22Rv1 (cell line): Measurements from ENCODE around the gene HTRA1.

Experiments
- H3K27ac ChIP-seq: fragments of 450-650 bp; 2 replicates; pipeline ENCODE4 v1.5.1; 2017
- ZFX ChIP-seq: fragments of 450-650 bp; IDR thresholded peaks from 2 replicates; pipeline ENCODE4 v1.6.1; 2017; ENCODE audit warnings: antibody characterized with exemption, borderline replicate concordance
- TF ChIP-seq, protein P1 (sequence below): fragments of 450-650 bp; IDR thresholded peaks from 2 replicates; pipeline ENCODE4 v1.5.1; 2017; ENCODE audit warnings: mild to moderate bottlenecking

HTRA1 gene

GRCh38 chr10:122467701-122468100 lies 6.3 kb downstream of the HTRA1 start:
- H3K27ac ChIP-seq: no peak overlapping the region
- TF ChIP-seq, protein P1, sequence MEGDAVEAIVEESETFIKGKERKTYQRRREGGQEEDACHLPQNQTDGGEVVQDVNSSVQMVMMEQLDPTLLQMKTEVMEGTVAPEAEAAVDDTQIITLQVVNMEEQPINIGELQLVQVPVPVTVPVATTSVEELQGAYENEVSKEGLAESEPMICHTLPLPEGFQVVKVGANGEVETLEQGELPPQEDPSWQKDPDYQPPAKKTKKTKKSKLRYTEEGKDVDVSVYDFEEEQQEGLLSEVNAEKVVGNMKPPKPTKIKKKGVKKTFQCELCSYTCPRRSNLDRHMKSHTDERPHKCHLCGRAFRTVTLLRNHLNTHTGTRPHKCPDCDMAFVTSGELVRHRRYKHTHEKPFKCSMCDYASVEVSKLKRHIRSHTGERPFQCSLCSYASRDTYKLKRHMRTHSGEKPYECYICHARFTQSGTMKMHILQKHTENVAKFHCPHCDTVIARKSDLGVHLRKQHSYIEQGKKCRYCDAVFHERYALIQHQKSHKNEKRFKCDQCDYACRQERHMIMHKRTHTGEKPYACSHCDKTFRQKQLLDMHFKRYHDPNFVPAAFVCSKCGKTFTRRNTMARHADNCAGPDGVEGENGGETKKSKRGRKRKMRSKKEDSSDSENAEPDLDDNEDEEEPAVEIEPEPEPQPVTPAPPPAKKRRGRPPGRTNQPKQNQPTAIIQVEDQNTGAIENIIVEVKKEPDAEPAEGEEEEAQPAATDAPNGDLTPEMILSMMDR: no peak
- TF ChIP-seq ZFX: no peak

DNA sequence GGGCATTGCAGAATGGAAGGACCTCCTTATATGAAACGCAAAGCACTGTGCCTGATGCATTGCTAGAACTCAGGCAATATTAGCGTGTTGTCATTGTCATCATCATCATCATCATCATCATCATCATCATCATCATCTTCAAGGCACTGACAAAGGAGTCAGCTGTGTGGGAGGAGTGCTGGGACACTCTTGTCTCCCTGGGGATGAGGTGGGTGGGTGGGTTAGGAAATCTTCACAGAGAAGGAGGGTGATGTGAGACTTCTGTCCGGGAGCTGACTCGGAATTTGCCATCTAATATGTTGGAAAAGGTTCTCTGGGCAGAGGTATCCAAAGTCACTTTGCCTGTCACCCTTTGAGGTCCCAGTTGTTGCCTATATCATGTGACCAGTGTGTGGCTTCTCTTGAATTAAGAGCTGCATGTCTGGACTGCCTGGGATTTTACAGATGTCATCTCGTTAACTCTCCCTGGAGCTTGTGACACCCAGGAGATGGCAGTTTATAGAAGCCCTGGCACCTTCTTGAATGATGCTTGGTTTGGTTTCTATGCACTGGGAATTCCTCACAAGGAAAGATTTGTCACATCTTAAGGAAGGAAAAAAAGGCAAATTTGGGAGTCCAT lies 7.1 kb downstream of the HTRA1 start:
- TF ChIP-seq ZFX: no peak
- TF ChIP-seq, protein P1: no peak
- no peak overlapping the region for H3K27ac ChIP-seq

GRCh38 chr10:122468926-122469781 lies 7.8 kb downstream of the HTRA1 start:
- H3K27ac ChIP-seq: no peak overlapping the region
- TF ChIP-seq, protein P1: no peak
- TF ChIP-seq ZFX: no peak

DNA sequence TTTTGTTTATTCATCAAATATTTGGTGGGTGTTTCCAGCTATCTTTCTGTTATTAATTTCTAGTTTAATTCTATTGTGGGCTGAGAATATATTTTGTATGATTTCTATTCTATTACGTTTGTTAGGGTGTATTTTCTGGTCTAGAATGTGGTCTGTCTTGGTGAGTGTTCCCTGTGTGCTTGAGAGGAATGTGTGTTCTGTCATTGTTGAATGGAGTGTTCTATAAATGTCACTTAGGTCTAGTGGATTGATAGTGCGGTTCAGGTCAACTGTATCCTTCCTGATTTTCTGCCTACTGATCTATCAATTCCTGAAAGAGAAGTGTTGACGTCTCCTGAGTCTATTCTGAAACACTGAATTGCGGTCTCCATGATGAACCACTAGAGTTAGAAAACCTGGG lies 8.5 kb downstream of the HTRA1 start:
- H3K27ac ChIP-seq: no peak overlapping the region

GRCh38 chr10:122471531-122472177 lies 10.3 kb downstream of the HTRA1 start:
- TF ChIP-seq ZFX: no peak
- TF ChIP-seq, protein P1: no peak
- no peak overlapping the region for H3K27ac ChIP-seq

More for the DNA sequence above, 8.5 kb downstream of the HTRA1 start:
- TF ChIP-seq, protein P1: no peak
- TF ChIP-seq ZFX: no peak

DNA sequence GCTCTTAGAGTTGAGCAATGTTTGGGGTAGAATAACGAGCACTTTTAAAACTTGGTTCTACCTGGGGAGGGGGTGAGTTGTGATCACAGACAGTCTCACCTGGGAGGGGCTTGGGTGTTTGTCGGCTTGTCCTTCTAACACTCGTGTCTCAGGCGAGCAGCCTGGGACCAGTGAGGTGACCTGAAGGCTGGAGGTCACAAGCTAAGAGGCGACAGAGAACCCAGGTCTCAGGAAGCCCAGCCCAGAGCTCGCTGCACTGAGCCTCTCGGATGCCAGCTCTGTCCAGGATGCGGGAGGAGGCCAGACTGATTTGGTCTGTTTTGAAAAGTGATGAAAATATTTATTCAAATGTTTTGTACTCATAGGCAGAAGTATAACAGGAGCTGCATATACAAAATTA lies 11.8 kb downstream of the HTRA1 start:
- no peak for TF ChIP-seq ZFX
- TF ChIP-seq, protein P1: no peak
- no peak overlapping the region for H3K27ac ChIP-seq
